NT2/D1 (cell line): ENCODE measurements around the gene CCDC92.

Experiments
- DNase-seq: peaks from one replicate; pipeline ENCODE4 v3.0.0-alpha.2; 2011; ENCODE audit warnings: low read depth, low spot score
- H3K27me3 ChIP-seq: 2 replicates; pipeline ENCODE4 v1.6.0; 2011; ENCODE audit warnings: mild to moderate bottlenecking; ENCODE audit not compliant: insufficient read length, insufficient read depth
- H3K36me3 ChIP-seq: 2 replicates; pipeline ENCODE4 v1.6.1; 2011; ENCODE audit warnings: mild to moderate bottlenecking, low read length, mixed read lengths; ENCODE audit not compliant: insufficient read depth, insufficient read length
- H3K4me1 ChIP-seq: 2 replicates; pipeline ENCODE4 v1.5.1; 2011; ENCODE audit not compliant: insufficient read depth, insufficient read length
- H3K4me3 ChIP-seq: 2 replicates; pipeline ENCODE4 v1.5.1; 2011; ENCODE audit warnings: low read depth; ENCODE audit not compliant: insufficient read length
- H3K9ac ChIP-seq: 2 replicates; pipeline ENCODE4 v1.6.0; 2011; ENCODE audit warnings: low read depth; ENCODE audit not compliant: insufficient read length
- H3K9me3 ChIP-seq: 2 replicates; pipeline ENCODE4 v1.5.1; 2011; ENCODE audit warnings: mild to moderate bottlenecking, low read length; ENCODE audit not compliant: insufficient read depth
- SUZ12 ChIP-seq: IDR thresholded peaks from 2 replicates; pipeline ENCODE4 v1.6.1; 2011; ENCODE audit not compliant: insufficient read length, insufficient read depth; ENCODE audit errors: extremely low read depth
- YY1 ChIP-seq: IDR thresholded peaks from 2 replicates; pipeline ENCODE4 v1.6.1; 2011; ENCODE audit not compliant: insufficient read length, insufficient read depth
- ZNF274 ChIP-seq: IDR thresholded peaks from 2 replicates; pipeline ENCODE4 v1.6.1; 2011; ENCODE audit warnings: mild to moderate bottlenecking, low read depth, low read length

Gene CCDC92

GRCh38 chr12:123995023-123995748 lies 22.6 kb upstream of the CCDC92 start:
- no peaks in the 10 kb centered on the region for H3K9me3 ChIP-seq
- DNase-seq, result no peak
- no peaks in the 10 kb centered on the region for H3K27me3 ChIP-seq
- no peak for TF ChIP-seq ZNF274
- no peak overlapping the region for H3K9ac ChIP-seq
- H3K36me3 ChIP-seq, result peaks cover 56% of the 10 kb centered on the region
- H3K4me3 ChIP-seq, result no peak overlapping the region
- no peaks in the 10 kb centered on the region for H3K4me1 ChIP-seq

GRCh38 chr12:123992118-123992825 lies 19.6 kb upstream of the CCDC92 start:
- Histone ChIP-seq H3K9ac (no peak overlapping the region), H3K9me3 (no peaks in the 10 kb centered on the region), H3K36me3 (peaks cover 54% of the 10 kb centered on the region), H3K4me3 (no peak overlapping the region), H3K27me3 (no peaks in the 10 kb centered on the region), H3K4me1 (no peaks in the 10 kb centered on the region)
- no peak for TF ChIP-seq SUZ12
- no peak for TF ChIP-seq YY1
- no peak for TF ChIP-seq ZNF274
- DNase-seq, result no peak

- Histone ChIP-seq H3K4me1 (no peaks in the 10 kb centered on the region), H3K27me3 (no peaks in the 10 kb centered on the region), H3K4me3 (no peak overlapping the region), H3K9me3 (no peaks in the 10 kb centered on the region), H3K9ac (no peak overlapping the region), H3K36me3 (peaks cover 57% of the 10 kb centered on the region)
- no peak for DNase-seq
- TF ChIP-seq ZNF274 (no peak), SUZ12 (no peak), YY1 (no peak)
Observed at GRCh38 chr12:123991372-123991951, 18.8 kb upstream of the CCDC92 start.

GRCh38 chr12:123990511-123990910 lies 17.9 kb upstream of the CCDC92 start:
- no peak overlapping the region for H3K4me3 ChIP-seq
- H3K9me3 ChIP-seq, result no peaks in the 10 kb centered on the region
- no peak overlapping the region for H3K9ac ChIP-seq
- no peaks in the 10 kb centered on the region for H3K27me3 ChIP-seq
- DNase-seq, result no peak
- no peak for TF ChIP-seq YY1
- TF ChIP-seq SUZ12, result no peak
- no peak for TF ChIP-seq ZNF274
- H3K36me3 ChIP-seq, result peaks cover 59% of the 10 kb centered on the region
- H3K4me1 ChIP-seq, result no peaks in the 10 kb centered on the region

- peaks cover 58% of the 10 kb centered on the region for H3K36me3 ChIP-seq
- H3K4me3 ChIP-seq, result no peak overlapping the region
- TF ChIP-seq YY1 (no peak), SUZ12 (no peak), ZNF274 (no peak)
- H3K27me3 ChIP-seq, result no peaks in the 10 kb centered on the region
- H3K9me3 ChIP-seq, result no peaks in the 10 kb centered on the region
- H3K9ac ChIP-seq, result no peak overlapping the region
- DNase-seq, result no peak
- no peaks in the 10 kb centered on the region for H3K4me1 ChIP-seq
Observed at GRCh38 chr12:123989753-123990152, 17.1 kb upstream of the CCDC92 start.

GRCh38 chr12:123989168-123989567 lies 16.5 kb upstream of the CCDC92 start:
- TF ChIP-seq YY1 (no peak), SUZ12 (no peak), ZNF274 (no peak)
- no peaks in the 10 kb centered on the region for H3K27me3 ChIP-seq
- no peaks in the 10 kb centered on the region for H3K4me1 ChIP-seq
- H3K9me3 ChIP-seq, result no peaks in the 10 kb centered on the region
- no peak overlapping the region for H3K9ac ChIP-seq
- H3K4me3 ChIP-seq, result no peak overlapping the region
- peaks cover 60% of the 10 kb centered on the region for H3K36me3 ChIP-seq
- no peak for DNase-seq

GRCh38 chr12:123987022-123987421 lies 14.4 kb upstream of the CCDC92 start:
- H3K9ac ChIP-seq, result no peak overlapping the region
- H3K9me3 ChIP-seq, result no peaks in the 10 kb centered on the region
- peaks cover 43% of the 10 kb centered on the region for H3K36me3 ChIP-seq
- no peak for TF ChIP-seq SUZ12
- no peak for TF ChIP-seq YY1
- TF ChIP-seq ZNF274, result no peak
- no peak for DNase-seq
- no peaks in the 10 kb centered on the region for H3K27me3 ChIP-seq
- H3K4me3 ChIP-seq, result no peak overlapping the region
- no peaks in the 10 kb centered on the region for H3K4me1 ChIP-seq
